Measurements from ENCODE around the gene C1GALT1.

Gene C1GALT1

DNA sequence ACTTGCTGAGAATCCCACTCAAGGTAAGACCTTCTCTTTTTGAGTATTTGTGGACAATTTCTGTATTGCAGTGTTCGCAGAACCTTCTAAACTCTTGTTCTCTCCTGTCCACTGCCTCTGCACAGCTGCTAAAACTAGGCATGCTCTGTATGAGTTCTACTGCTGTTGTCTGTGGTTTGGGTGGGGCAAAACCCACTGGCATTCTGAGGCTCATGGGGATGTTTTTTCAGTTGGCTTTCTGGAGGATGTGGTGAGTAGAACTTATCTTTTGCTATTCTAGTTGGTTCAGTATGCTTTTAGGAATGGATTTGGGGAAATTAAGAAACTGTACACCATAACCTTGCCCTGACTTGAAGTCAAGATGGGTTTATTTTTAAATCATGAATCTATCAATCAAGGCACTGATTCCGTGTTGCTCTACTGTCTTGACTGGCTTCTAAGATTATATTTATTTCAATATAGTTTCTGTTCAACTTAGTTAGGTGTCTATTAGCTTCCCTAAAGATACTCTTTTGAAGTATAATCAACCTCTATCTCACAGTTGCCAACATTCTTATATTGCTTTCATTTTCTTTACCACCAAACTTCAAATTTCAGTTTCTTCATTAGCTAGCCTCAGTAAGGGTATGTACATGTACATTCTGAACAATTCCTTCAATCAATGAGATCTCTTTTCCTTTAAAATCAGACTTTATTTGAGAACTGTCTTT lies 25.0 kb upstream of the C1GALT1 start:
- peak; percentile 67 to 89 for DNase-seq (ENCODE audit: low read depth in 2 of 2)
- peak overlapping the region in 1 of 2 donors; percentile 44 for H3K4me3 ChIP-seq (replicated peaks in 1 of 2; ENCODE audit: low read depth in 2 of 2, low read length in 2 of 2)
- TF ChIP-seq CTCF (IDR thresholded peaks at IDR 0.05; ENCODE audit: low read depth, low read length): no peak

DNA sequence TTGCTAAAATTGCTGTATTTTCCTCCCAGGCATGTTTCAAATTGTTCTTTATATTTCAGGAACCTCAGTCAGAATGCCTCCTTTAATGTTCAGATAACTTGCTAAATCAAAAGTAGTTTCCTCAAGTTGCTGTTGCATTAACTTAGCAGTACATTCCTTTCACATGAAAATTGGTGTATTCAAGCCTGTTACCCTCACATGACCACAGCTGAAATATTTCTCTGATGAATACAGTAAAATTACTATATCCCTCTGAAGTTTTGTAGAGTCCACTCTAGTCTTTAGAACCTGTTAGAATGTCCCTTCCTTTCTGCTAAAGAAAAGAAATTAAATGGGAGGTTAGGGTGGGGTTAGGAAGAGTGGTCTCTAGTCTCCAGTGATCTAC lies 24.5 kb upstream of the C1GALT1 start:
- DNase-seq (ENCODE audit: low read depth in 2 of 2): peak; percentile 54 to 85
- H3K4me3 ChIP-seq (replicated peaks in 1 of 2; ENCODE audit: low read depth in 2 of 2, low read length in 2 of 2): peak overlapping the region in 1 of 2 donors; percentile 44
- no peak for TF ChIP-seq CTCF (IDR thresholded peaks at IDR 0.05; ENCODE audit: low read depth, low read length)

DNA sequence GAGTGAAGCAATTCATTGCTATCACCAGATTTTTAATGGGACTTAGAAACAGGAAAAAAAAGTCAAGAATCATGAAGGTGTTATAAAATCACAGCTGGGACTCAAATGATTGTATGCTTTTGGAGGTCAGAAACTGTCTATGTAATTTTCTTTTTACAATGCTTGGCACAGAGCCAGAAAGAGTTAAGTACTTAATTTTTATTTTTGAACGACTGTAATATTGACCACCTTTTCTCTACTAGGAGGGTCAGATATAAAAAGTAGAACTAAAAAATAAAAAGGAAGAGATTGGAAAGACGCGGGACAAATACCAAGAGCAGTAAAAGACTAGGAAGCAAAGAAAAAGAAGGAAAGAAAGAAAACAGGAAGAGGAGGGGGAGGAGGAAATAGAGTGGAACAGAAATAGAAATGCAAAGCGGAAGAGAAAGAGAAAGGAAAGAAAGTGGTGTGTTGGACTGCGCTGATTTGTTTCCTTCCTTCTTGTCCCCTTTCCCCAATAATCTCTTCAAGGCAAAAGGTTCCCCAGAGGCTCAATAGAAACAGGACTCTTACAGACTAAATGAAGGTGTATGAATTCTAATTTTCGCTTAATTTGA lies 23.2 kb upstream of the C1GALT1 start:
- TF ChIP-seq CTCF (IDR thresholded peaks at IDR 0.05; ENCODE audit: low read depth, low read length): no peak
- no peak overlapping the region for H3K4me3 ChIP-seq (replicated peaks in 1 of 2; ENCODE audit: low read depth in 2 of 2, low read length in 2 of 2)
- peak in 1 of 2 donors; percentile 27 for DNase-seq (ENCODE audit: low read depth in 2 of 2)

DNA sequence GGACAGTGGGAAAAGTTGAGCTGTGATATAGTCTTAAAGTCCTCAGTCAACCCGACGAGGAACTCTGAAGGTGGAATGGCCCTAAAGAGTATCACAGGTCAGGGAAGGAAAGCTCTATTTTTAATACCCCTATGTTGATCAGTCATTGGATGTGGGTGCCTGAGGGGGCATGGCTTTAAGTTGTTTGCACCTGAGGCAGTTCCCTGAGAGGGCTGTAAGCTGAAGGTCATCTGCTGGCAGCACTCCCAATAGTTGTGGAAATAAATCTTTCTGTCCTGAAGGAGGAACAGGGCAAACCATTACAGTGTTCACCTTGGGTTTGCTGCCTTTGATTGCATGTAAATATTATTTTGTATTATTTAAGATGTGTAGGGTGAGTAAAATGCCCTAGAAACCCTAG lies 17.8 kb upstream of the C1GALT1 start:
- no peak overlapping the region for H3K4me3 ChIP-seq (replicated peaks in 1 of 2; ENCODE audit: low read depth in 2 of 2, low read length in 2 of 2)
- no peak for TF ChIP-seq CTCF (IDR thresholded peaks at IDR 0.05; ENCODE audit: low read depth, low read length)
- no peak for DNase-seq (ENCODE audit: low read depth in 2 of 2)

DNA sequence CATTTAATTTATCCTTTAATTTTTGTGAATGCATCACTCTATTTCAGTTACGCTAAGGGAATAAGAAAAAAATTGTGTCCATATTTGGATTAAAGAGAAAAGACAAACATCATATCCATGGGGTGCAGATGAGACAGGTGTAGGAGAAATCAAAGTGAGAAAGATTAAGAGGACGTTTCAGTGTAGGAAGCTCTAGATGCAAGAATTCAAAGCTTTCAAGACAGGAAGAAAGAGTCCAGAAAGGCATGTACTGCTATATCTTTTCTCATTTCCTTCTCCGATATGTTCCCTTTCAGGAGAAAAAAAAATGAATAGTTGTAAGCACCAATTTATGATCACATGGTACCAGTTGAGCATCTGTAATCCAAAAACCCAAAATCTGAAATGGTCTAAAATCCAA lies 17.0 kb upstream of the C1GALT1 start:
- no peak for TF ChIP-seq CTCF (IDR thresholded peaks at IDR 0.05; ENCODE audit: low read depth, low read length)
- no peak for DNase-seq (ENCODE audit: low read depth in 2 of 2)
- no peak overlapping the region for H3K4me3 ChIP-seq (replicated peaks in 1 of 2; ENCODE audit: low read depth in 2 of 2, low read length in 2 of 2)

- no peak for DNase-seq (ENCODE audit: low read depth in 2 of 2)
- no peak overlapping the region for H3K4me3 ChIP-seq (replicated peaks in 1 of 2; ENCODE audit: low read depth in 2 of 2, low read length in 2 of 2)
- no peak for TF ChIP-seq CTCF (IDR thresholded peaks at IDR 0.05; ENCODE audit: low read depth, low read length)
Observed at GRCh38 chr7:7166318-7166717, 16.0 kb upstream of the C1GALT1 start.
